ENCODE measurements around the gene TMEM174.
"Not testable (repeated sequence)": the region's sequence is repeated elsewhere in the genome, so short reads cannot be mapped to it uniquely, and the experiment has no call there.

Gene TMEM174

DNA sequence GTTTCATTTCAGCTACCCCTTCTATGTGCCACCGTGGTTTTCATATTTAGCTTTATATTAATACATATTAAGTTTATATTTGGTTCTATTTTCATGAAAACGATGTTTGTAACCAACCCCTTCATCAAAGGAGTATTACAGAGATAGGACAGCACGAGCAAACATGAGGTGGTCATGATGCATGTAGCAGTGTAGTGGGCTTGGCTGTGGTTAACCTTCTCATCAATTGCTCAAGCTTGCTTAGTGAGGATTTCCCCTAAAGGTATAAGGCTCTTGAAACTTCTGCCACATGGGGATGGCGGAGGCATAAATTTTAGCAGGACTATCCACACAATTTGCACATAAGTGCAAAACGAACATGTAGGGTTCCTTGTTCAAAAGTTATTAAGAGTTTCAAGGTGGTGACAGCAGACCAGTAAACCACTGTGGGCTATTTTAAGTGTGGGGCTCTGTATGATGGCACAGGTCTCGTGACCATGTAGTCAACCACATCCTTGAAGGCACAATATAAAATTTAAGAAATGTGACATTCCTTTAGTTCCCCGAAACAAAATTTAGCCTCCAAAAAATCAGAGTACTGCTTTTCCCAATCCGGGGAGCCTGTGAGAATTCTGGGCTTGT, 24.8 kb downstream of the TMEM174 start:
- no peak for FAIRE-seq

DNA sequence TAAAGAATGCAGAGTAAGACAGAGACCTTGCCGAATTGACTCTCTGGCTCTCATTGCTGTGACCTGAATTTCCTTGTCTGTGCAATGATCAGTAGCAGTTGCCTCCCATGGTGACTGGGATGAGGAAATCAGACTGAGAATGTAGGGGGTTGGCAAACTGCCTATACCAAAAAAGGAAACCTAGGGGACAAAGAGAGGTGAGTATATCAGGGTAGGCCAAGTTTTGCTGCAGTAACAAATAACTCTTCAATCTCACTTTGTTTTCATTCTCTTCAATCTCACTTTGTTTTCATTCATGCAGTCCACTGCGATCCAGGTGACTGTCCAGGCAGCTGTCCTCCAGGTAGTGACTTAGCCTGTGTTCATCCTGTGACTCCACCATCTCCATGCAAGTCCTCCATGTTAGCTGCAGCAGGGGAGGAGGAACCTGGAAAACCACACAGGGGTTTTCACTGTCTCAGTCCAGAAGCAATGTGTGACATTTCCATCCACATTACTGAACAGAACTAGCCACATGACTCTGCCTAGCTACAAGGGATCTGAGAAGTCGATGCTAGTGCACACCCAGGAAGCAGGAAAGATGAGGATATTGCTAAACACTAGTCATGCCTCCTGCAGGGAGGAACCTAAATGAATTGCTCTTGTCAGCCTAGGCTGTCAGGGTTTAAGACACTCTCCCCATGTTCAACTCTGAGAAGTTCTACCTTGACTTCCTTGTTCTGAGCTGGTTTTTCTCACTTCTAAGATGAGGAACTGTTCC, 26.0 kb downstream of the TMEM174 start:
- FAIRE-seq = no peak

DNA sequence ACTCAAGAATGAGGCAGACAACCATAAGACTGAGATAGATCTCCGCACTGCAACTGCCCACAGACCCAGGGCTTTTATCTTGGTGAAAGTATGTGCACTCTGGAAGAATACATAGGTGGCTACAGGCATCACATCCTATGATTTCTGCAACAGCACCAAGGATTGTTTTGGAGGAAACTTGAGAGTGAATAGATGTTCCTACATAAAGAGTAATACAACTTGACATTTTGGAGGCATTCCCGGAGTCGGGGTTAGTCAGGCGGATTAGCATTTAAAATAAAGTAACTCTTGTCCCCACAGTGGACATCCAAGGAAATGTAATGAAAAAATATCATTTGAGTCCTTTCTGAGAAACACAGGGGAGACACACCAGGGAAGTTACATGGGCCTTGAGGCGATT, 26.7 kb downstream of the TMEM174 start:
- no peak for FAIRE-seq

DNA sequence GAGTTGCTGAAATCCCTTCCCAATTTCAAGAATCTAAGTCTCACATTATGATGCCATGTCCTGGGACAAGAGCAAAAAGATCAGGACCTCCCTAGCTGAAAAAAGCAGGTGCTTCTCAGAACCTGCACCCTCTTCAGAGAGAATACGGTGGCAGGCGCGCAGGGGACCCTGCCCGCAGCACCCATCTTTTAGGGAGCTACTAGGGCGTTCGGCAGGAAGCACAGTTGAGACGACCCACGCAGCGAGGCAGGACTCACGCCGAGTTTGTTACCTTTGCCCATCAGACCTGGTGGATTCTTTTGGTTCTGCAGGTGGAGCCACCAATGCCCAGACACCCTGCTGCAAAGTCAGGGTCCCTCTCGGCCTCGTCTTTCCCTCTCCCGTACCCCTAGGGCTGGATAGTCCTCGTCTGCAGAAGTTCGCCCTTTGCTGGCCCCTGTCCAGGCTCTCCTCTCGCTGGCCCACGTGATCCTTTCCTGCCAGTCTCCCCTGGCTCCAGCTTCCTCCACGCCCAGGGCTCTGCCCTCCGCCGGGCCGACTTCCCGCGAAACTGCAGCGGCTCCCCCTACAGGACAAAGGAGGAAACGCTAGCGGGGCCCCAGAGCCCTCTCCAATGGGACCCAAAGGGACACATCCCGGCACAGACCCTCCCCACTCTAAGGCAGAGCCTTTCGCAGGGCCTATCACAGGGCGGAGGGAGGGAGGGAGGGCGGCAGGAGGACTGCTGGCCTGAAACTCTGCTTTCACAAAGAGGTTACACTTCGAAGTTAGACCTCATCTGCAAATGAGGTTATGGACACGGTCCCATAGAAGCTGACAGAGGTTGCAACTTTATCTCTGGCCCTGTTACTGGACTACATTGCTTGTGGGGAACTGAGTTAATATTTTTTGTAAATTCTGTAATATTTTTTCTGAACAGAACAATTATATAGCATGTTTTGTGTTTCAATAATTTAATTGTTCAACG, 28.8 kb downstream of the TMEM174 start:
- no peak for FAIRE-seq

DNA sequence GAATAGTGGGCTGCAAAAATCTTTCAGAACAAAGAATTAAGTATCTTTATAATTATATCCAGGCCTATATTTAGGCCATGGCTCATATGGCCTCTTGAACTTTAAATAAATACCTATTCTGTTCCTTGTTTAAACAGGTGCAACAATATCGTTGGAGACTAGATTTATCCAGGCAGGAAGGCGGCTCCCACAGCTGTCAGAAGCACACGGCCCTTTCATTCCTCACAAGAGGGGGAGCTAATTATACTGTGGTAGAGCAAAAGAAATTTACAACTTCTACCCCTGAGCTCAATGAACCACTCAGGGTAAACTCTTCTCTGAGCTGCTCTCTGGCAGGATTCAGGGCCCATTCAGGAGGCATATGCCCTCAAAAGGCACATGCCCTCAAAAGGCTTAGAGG, 31.3 kb downstream of the TMEM174 start:
- FAIRE-seq = no peak

DNA sequence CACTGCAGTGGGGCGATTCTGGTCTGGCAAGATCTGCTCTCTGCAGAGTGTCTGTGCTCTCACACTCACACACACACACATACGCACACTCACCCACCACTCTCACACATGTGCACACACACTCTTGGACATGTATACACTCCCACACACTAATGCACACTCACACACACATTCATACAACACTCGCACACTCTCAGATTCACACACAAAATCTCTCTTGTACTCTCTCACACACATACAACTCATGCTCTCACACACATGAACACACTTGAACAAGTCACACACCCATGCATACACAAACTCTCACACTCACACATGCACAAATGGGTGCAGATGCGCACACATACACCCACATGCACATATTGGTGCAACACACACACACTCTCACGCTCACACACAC, 31.7 kb downstream of the TMEM174 start:
- FAIRE-seq = no peak

DNA sequence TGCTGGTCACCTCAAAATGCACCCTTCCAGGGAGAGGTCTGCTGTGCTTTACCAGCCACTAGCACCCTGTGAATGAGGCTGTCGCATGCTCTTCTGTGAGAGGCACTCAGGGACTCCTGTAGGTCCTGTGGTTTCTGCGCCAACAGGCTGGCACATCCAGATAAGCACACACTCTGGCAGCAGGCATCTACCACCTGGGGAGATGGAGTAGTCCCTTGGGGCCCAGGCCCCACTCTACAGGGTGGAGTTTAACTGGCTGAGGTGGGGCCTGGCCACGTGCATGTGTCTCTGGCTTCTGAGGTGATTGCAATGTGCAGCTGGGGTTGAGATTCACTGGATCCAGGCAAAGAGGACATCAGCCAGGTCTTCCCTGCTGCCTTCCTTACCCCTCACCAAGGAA, 32.3 kb downstream of the TMEM174 start:
- FAIRE-seq = no peak

DNA sequence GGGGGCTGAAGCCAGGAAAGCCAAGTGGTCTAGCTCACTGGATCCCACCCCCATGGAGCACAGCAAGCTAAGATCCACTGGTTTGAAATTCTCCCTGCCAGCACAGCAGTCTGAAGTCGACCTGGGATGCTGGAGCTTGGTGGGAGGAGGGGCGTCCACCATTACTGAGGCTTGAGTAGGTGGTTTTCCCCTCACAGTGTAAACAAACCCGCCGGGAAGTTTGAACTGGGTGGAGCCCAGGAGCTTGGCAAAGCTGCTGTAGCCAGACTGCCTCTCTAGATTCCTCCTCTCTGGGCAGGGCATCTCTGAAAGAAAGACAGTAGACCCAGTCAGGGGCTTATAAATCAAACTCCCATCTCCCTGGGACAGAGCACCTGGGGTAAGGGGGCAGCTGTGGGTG, 34.2 kb downstream of the TMEM174 start:
- not testable (repeated sequence) for FAIRE-seq

DNA sequence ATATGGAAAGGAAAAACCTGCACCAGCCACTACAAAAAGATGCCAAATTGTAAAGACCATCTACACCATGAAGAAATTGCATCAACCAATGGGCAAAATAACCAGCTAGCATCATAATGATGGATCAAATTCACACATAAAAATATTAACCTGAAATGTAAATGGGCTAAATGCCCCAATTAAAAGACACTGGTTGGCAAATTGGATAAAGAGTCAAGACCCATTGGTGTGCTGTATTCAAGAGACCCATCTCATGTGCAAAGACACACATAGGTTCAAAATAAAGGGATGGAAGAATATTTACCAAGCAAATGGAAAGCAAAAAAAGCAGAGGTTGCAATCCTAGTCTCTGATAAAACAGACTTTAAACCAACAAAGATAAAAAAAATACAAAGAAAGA, 36.1 kb downstream of the TMEM174 start:
- not testable (repeated sequence) for FAIRE-seq

DNA sequence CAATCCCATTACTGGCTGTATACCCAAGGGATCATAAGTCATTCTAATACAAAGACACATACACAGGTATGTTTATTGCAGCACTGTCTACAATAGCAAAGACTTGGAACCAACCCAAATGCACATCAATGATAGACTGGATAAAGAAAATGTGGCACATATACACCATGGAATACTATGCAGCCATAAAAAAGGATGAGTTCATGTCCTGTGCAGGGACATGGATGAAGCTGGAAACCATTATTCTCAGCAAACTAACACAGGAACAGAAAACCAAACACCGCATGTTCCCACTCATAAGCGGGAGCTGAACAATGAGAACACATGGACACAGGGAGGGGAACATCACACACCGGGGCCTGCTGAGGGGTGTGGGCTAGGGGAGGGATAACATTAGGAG, 39.7 kb downstream of the TMEM174 start:
- not testable (repeated sequence) for FAIRE-seq

DNA sequence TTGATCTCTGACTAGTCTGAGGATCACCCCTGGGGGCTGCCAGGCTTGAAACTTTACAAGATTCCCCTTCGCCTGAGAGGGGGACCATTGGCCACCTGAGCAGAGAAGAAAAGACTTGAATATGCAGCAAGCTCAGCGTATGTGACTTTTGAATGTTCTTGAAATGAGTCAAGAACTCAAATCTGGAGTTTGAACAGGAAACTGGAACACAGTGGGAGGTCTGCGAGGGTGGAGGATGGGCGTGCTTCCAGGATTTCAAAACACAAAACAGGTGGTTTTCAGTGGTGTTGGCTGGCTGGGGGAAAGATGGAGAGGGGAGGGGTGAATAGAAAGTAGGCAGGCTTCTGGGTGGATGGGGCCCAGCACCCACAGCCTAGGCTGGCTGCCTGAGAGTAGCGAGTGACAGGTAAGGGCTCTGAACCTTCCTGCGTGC, 40.6 kb downstream of the TMEM174 start:
- FAIRE-seq = no peak

DNA sequence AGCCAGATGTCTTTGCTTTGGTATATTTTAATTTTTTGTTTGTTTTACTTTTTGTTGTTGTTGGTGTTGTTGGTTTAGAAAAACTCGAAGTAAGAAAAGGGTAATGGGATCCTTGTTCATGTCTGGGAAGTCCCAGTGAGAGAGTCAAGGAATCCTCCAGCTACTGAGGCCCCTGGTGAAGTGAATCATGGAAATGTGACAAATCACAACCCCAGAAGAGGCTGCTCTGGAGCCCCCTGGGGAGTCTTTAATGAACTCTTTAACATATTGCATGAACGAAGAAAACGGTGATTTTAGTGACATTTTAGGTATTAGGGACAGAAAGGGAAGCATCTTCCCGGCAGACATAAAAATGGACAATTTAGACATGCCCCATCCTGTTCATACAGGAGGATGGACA, 41.3 kb downstream of the TMEM174 start:
- FAIRE-seq = no peak

DNA sequence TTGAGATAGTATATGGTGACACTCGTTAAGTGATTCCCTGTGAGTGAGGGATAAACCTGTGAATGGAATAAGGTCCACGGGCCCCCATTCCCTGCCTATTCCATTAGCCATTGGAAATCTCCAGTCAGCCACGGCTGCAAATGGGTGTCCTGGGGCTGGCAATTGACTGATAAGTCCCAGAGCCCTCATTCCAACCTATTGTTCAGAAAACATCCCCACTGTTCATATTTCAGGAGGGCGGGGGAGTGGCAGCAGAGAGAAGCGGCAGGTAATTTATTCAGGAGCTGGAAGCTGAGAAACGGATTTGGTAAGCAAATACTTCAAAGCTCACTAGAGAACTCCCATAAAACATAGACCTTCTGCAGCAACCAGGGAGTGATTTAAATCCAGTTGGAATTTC, 42.0 kb downstream of the TMEM174 start:
- no peak for FAIRE-seq

DNA sequence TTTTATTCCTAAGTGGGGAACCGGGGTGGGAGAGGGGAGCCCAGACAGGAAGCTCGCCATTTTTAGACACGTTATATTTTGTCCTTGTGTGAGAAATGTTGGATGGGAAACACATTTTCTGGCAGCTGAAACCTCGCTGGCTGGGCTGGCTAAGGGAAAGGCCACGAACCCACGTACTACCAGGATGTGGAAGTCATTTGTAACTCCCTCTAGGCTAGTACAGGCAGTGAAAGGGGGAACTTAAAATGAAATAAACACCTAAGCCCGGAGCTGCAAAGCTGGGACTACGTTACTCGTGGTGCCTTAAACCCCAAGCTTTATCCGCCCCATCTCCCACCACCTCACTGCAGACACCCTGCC, 42.5 kb downstream of the TMEM174 start:
- FAIRE-seq = no peak

DNA sequence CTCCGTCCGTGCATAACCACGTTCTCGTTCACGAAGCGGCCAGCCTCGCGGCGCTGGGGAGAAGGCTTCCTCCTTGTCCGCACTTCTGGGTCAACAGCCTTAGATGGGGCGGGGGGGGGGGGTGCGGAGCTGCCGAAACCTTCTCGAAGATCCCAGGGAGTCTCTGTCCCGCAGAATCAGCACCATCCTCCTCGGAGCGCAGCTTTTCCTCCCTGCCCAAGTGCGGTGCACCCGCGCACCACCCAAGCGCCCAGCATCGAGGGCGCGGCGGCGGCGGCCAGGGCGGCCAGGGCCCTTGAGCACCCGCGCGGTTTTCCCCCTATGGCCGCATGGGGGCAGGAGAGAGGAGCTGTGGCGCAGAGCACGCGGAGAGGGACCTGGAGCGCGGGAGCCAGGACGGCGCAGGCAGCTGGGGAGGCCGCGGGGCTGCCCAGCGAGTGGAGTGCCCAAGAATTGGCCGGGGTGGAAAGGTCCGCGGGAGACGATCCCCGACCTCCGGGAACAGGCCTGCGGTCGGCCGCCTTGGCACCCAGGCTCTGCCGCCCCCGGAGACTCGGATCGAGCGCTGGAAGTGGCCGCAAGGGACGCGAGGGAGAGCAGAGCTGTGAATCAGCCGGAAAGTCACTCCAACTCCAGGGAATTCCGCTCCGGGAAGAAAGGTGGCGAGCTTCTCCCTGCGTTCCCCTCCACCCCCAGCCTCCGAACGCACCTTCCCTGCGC, 43.1 kb downstream of the TMEM174 start:
- no peak for FAIRE-seq

DNA sequence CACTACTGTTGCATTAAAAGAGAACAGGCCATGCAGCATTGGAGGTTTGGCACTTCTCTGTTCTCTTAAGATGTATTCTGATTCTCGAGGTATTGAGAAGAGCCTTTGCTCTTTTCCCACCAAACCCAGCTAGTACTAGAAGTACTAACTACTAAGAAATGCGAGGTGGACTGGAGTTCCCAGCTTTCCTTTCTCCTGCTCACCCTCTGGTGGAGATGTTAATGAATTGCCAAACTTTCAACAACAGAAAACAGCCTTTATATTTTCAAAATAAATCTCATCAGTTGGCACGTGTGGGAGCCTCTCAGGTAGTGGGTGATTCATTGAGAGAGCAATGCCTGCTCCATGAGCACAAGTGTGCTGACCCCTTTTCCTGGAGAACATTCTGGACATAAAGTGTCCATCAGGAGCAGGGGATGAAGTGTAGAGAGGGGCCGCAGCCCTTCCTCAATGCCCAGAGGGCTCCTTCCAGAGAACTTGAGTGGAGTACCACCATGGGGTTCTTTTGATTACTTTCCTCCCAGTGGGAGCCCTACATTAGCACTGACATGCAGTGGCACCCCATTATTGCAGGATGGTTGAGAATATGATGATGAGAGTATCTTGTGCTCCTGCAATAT, 45.7 kb downstream of the TMEM174 start:
- no peak for FAIRE-seq

DNA sequence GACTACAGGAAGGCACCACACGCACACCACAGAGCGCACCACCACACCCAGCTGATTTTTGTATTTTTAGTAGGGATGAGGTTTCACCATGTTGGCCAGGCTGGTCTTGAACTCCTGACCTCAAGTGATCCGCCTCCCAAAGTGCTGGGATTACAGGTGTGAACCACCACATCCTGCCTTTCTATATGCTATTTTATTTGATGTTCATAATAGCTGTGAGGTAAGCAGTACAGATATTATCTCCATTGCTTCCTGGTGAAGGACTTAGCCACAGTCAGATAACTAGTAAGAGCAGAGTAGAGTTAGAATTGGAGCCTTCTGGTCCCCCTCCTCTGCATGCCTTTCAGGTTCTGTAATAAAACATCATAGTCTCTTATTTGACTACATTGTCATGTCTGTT, 46.3 kb downstream of the TMEM174 start:
- not testable (repeated sequence) for FAIRE-seq

DNA sequence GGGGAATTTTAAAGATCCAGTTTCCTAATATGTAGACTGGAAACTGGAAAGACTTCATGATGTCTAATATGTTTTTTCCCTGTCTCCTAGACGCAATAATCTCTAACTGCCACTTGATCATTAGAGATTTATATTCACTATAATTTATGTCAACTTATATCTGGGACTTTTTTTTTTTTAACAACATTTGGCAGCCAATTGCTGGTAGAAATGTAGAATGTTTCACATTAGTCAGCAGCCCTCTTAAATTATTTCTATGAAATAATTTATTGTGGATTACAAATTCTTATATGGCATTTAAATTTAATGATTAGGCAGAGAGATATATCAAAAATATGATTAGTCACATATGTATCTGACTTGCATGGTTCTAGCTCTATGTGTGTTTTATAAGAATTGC, 48.2 kb downstream of the TMEM174 start:
- no peak for FAIRE-seq

DNA sequence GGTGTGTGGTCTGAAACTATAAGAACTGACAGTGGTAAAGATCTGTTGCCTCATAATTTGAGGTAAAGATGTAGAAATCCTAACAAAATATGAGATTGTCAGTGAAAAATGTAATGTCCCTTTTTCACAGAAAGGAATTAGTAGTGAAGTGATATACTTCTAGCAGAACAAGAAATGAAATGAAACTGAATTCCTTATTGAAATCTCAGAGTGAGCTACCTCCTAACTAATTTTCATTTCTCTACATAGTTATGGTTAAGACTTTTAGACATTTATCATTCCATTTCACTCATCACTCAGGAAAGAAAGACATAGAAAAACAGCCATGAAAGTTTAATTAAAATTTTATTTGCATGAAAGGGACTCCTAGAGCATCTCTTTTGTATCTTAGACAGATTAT, 48.7 kb downstream of the TMEM174 start:
- no peak for FAIRE-seq

DNA sequence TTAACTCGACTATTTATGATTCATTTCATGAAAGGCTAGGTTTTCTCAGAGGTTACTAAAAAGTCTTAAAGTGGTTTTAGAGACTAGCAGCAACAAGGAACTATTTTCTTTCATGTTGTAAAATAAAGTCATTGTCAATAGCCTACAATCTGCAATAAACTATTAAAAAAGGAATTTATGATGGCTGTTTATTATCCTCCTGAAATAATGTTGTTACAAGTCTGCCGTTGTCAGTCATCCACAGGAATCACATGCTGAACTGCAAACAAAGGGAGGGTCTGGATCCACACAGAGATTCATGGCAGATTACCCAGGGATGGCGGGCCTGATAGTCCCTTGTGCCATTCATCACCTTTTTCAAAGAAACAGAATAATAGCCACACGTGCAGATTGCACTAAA, 49.2 kb downstream of the TMEM174 start:
- FAIRE-seq = no peak

All from A204.1 (cell line).